SK-N-SH treated with all-trans-retinoic acid at 6 μM for 48 hours (cell line): ENCODE measurements around the gene DUSP23.

ENCODE experiments used
- ATAC-seq: fragments of 200-7000 bp; cut with Tn5 transposase; 3 replicates; pipeline ENCODE4 v1.9.1; 2020; ENCODE audit warnings: mild to moderate bottlenecking, moderate library complexity
- ARNTL ChIP-seq: fragments of 450-650 bp; formaldehyde crosslinking; IDR thresholded peaks from 2 replicates; pipeline ENCODE4 v1.5.0; 2020; ENCODE audit warnings: low read depth, mild to moderate bottlenecking, moderate library complexity, borderline replicate concordance
- CSDC2 ChIP-seq: fragments of 250-450 bp; sonication (Bioruptor Pico); IDR thresholded peaks from 2 replicates; pipeline ENCODE4 v1.5.0; 2020; ENCODE audit warnings: mild to moderate bottlenecking, moderate library complexity
- CSRNP3 ChIP-seq: fragments of 250-450 bp; sonication (Bioruptor Pico); IDR thresholded peaks from 2 replicates; pipeline ENCODE4 v1.5.1; 2021; ENCODE audit warnings: mild to moderate bottlenecking, moderate library complexity
- ESRRG ChIP-seq: fragments of 250-450 bp; sonication (Bioruptor Pico); IDR thresholded peaks from 2 replicates; pipeline ENCODE4 v1.6.1; 2021; ENCODE audit warnings: mild to moderate bottlenecking
- ISL1 ChIP-seq: fragments of 250-450 bp; sonication (Bioruptor Pico); IDR thresholded peaks from 2 replicates; pipeline ENCODE4 v2.1.2; 2022; ENCODE audit warnings: mild to moderate bottlenecking, moderate library complexity
- OSR1 ChIP-seq: fragments of 250-450 bp; sonication (Bioruptor Pico); IDR thresholded peaks from 2 replicates; pipeline ENCODE4 v1.8.0; 2022; ENCODE audit warnings: moderate library complexity, mild to moderate bottlenecking, inconsistent platforms
- POU6F1 ChIP-seq: fragments of 250-450 bp; sonication (Bioruptor Pico); IDR thresholded peaks from 2 replicates; pipeline ENCODE4 v1.8.0; 2021; ENCODE audit warnings: low read depth, mild to moderate bottlenecking, moderate library complexity, borderline replicate concordance
- PPARA ChIP-seq: fragments of 250-450 bp; sonication (Bioruptor Pico); IDR thresholded peaks from 2 replicates; pipeline ENCODE4 v1.5.0; 2020; ENCODE audit warnings: mild to moderate bottlenecking, borderline replicate concordance
- RARB ChIP-seq: fragments of 250-450 bp; sonication (Bioruptor Pico); IDR thresholded peaks from 2 replicates; pipeline ENCODE4 v1.8.0; 2021; ENCODE audit warnings: mild to moderate bottlenecking, moderate library complexity
- TCF4 ChIP-seq: fragments of 250-450 bp; sonication (Bioruptor Pico); IDR thresholded peaks from 2 replicates; pipeline ENCODE4 v1.8.0; 2021; ENCODE audit warnings: mild to moderate bottlenecking, moderate library complexity, borderline replicate concordance
- TOX ChIP-seq: fragments of 250-450 bp; sonication (Bioruptor Pico); IDR thresholded peaks from 2 replicates; pipeline ENCODE4 v1.8.0; 2021; ENCODE audit warnings: mild to moderate bottlenecking, moderate library complexity, borderline replicate concordance
- TSHZ2 ChIP-seq: fragments of 250-450 bp; sonication (Bioruptor Pico); IDR thresholded peaks from 2 replicates; pipeline ENCODE4 v1.5.0; 2020; ENCODE audit warnings: mild to moderate bottlenecking, moderate library complexity
- ZC3H10 ChIP-seq: fragments of 250-450 bp; sonication (Bioruptor Pico); IDR thresholded peaks from 2 replicates; pipeline ENCODE4 v1.5.1; 2021; ENCODE audit warnings: mild to moderate bottlenecking, moderate library complexity
- ZFP3 ChIP-seq: fragments of 250-450 bp; sonication (Bioruptor Pico); IDR thresholded peaks from 2 replicates; pipeline ENCODE4 v1.5.0; 2020; ENCODE audit warnings: mild to moderate bottlenecking, moderate library complexity
- ZFP30 ChIP-seq: fragments of 450-650 bp; formaldehyde crosslinking; IDR thresholded peaks from 2 replicates; pipeline ENCODE4 v1.5.0; 2022; ENCODE audit warnings: mild to moderate bottlenecking, moderate library complexity
- ZNF565 ChIP-seq: fragments of 450-650 bp; formaldehyde crosslinking; conservative IDR thresholded peaks from 2 replicates; pipeline ENCODE4 v1.5.0; 2020; ENCODE audit warnings: low read depth, mild to moderate bottlenecking, moderate library complexity
- ZNF70 ChIP-seq: fragments of 450-650 bp; formaldehyde crosslinking; IDR thresholded peaks from 2 replicates; pipeline ENCODE4 v1.5.0; 2020; ENCODE audit warnings: mild to moderate bottlenecking, moderate library complexity
- TF ChIP-seq, protein P1 (sequence below): fragments of 250-450 bp; sonication (Bioruptor Pico); IDR thresholded peaks from 2 replicates; pipeline ENCODE4 v1.8.0; 2020; ENCODE audit warnings: mild to moderate bottlenecking, moderate library complexity, borderline replicate concordance
- TF ChIP-seq, protein P2 (sequence below): fragments of 250-450 bp; sonication (Bioruptor Pico); IDR thresholded peaks from 2 replicates; pipeline ENCODE4 v1.5.1; 2020; ENCODE audit warnings: low read depth, mild to moderate bottlenecking, moderate library complexity

Gene DUSP23

GRCh38 chr1:159828581-159829272 lies 48.0 kb downstream of the DUSP23 start:
- ATAC-seq, result no peak
- TF ChIP-seq TSHZ2 (CRISPR knock-in tag) (no peak), ZNF565 (CRISPR knock-in tag) (no peak), ARNTL (no peak)
- TF ChIP-seq, all 23 proteins: peak for 0

GRCh38 chr1:159829273-159829634 lies 48.5 kb downstream of the DUSP23 start:
- ATAC-seq, result peak; percentile 64
- TF ChIP-seq ZNF70 (CRISPR knock-in tag), result no peak

DNA sequence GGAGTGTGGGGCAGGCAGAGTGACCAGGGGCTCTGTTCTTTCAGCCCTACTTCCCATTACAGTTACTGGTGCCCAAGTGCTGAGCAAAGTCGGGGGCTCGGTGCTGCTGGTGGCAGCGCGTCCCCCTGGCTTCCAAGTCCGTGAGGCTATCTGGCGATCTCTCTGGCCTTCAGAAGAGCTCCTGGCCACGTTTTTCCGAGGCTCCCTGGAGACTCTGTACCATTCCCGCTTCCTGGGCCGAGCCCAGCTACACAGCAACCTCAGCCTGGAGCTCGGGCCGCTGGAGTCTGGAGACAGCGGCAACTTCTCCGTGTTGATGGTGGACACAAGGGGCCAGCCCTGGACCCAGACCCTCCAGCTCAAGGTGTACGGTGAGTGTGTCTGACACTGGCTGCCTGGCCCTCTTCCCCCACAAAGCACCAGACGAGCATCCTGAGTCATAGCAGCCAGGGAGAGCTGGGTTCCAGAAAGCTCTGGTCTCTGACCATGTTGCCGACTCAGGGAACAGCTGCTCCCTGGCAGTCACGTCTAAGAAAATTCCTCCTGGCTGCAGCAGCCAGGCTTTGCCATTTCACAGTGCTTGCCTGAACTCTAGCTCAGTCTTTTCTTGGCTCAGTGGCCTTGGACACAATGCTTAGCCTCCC lies 49.2 kb downstream of the DUSP23 start:
- TF ChIP-seq ESRRG (CRISPR knock-in tag), result no peak
- no peak for TF ChIP-seq ZC3H10 (CRISPR knock-in tag)
- no peak for TF ChIP-seq CSDC2
- TF ChIP-seq, protein P1, sequence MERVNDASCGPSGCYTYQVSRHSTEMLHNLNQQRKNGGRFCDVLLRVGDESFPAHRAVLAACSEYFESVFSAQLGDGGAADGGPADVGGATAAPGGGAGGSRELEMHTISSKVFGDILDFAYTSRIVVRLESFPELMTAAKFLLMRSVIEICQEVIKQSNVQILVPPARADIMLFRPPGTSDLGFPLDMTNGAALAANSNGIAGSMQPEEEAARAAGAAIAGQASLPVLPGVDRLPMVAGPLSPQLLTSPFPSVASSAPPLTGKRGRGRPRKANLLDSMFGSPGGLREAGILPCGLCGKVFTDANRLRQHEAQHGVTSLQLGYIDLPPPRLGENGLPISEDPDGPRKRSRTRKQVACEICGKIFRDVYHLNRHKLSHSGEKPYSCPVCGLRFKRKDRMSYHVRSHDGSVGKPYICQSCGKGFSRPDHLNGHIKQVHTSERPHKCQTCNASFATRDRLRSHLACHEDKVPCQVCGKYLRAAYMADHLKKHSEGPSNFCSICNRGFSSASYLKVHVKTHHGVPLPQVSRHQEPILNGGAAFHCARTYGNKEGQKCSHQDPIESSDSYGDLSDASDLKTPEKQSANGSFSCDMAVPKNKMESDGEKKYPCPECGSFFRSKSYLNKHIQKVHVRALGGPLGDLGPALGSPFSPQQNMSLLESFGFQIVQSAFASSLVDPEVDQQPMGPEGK (CRISPR knock-in tag), result no peak

DNA sequence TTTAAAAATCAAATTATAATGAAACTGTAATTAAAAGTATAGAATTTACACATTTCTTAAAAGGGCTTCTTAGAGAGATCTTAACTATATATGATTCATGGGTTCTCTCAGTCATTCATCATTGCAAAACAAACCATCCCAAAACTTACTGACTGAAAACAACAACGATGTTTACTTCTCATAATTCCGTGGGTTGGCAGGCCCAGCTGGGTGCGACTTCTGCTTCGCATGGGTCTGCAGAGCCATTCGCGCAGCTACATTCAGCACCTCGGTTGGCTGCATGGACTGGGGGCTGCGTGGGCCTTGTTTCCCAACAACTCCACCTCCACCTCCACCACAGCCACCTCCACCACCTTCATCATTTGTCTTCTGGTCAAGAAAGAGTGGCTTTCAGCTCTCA lies 50.0 kb downstream of the DUSP23 start:
- ATAC-seq, result no peak
- TF ChIP-seq OSR1 (no peak), CSRNP3 (no peak), RARB (CRISPR knock-in tag) (no peak), ZNF565 (CRISPR knock-in tag) (no peak), TSHZ2 (CRISPR knock-in tag) (no peak), TOX (CRISPR knock-in tag) (no peak), PPARA (CRISPR knock-in tag) (no peak), ZFP30 (CRISPR knock-in tag) (no peak), TCF4 (no peak), POU6F1 (no peak), ISL1 (CRISPR knock-in tag) (no peak), ZNF70 (CRISPR knock-in tag) (no peak), ZFP3 (CRISPR knock-in tag) (no peak), ARNTL (no peak)
- TF ChIP-seq, protein P1 (CRISPR knock-in tag), result no peak
- TF ChIP-seq, protein P2, sequence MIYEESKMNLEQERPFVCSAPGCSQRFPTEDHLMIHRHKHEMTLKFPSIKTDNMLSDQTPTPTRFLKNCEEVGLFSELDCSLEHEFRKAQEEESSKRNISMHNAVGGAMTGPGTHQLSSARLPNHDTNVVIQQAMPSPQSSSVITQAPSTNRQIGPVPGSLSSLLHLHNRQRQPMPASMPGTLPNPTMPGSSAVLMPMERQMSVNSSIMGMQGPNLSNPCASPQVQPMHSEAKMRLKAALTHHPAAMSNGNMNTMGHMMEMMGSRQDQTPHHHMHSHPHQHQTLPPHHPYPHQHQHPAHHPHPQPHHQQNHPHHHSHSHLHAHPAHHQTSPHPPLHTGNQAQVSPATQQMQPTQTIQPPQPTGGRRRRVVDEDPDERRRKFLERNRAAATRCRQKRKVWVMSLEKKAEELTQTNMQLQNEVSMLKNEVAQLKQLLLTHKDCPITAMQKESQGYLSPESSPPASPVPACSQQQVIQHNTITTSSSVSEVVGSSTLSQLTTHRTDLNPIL (CRISPR knock-in tag), result no peak

More for the DNA sequence above, 49.2 kb downstream of the DUSP23 start:
- peak; percentile 62 for ATAC-seq
